Cardiac muscle cell (in vitro differentiated cells and primary cell): Measurements from ENCODE around the gene AHCYL1. TPM values are rescaled to one million over a fixed set of nuclear protein-coding genes. Genes with fewer than 3 reads are reported as not detected.

Source experiments
- DNase-seq, 2 donors: peaks; one replicate each; pipeline versions ENCODE4 v3.0.0 to v3.0.0-alpha.2; 2010 to 2017; ENCODE audit warnings: low read depth in 1 of 2, low spot score in 1 of 2
- H3K27ac ChIP-seq: fragments of 200-600 bp; sonication (generic); 2 replicates; pipeline ENCODE4 v1.5.1; 2016
- H3K27me3 ChIP-seq: fragments of 200-600 bp; sonication (generic); 2 replicates; pipeline ENCODE4 v1.6.0; 2016; ENCODE audit warnings: control low read depth
- H3K36me3 ChIP-seq: fragments of 200-600 bp; sonication (generic); 2 replicates; pipeline ENCODE4 v1.5.1; 2016; ENCODE audit warnings: control low read depth
- H3K4me1 ChIP-seq: fragments of 200-600 bp; sonication (generic); 2 replicates; pipeline ENCODE4 v1.8.1; 2017; ENCODE audit warnings: low read depth, mild to moderate bottlenecking, mixed run types
- H3K4me3 ChIP-seq: fragments of 200-600 bp; sonication (generic); 2 replicates; pipeline ENCODE4 v1.5.1; 2016; ENCODE audit warnings: mild to moderate bottlenecking
- H3K9me3 ChIP-seq: fragments of 200-600 bp; sonication (generic); 2 replicates; pipeline ENCODE4 v1.5.1; 2017; ENCODE audit warnings: low read depth, mild to moderate bottlenecking, control low read depth
- CTCF ChIP-seq: IDR thresholded peaks from 2 replicates; pipeline ENCODE4 v1.5.1; 2012; ENCODE audit warnings: low read depth, mild to moderate bottlenecking, low read length
- polyA plus RNA-seq: library from polyadenylated mRNA; unstranded; fragments of >200 nt; fragmentation: Nextera tagmentation; extraction: Ambion mirVana; gene quantifications from 2 replicates; pipeline ENCODE4 v1.2.1, GENCODE V29; 2016
- total RNA-seq: library from RNA; depleted of rRNA; stranded (reverse); fragments of >200 nt; gene quantifications from 2 replicates; pipeline ENCODE4 v1.2.3, GENCODE V29; 2016

Gene AHCYL1
- total and polyA plus RNA-seq, 2 experiments from 2014 or later: 49.0 to 82.7 TPM

- peaks cover 31% of the 10 kb centered on the region for H3K36me3 ChIP-seq
- H3K9me3 ChIP-seq: no peaks in the 10 kb centered on the region
- no peak overlapping the region for H3K4me3 ChIP-seq
- no peak for DNase-seq
- H3K27ac ChIP-seq: peak overlapping the region; percentile 51
- H3K27me3 ChIP-seq: no peaks in the 10 kb centered on the region
- no peak for TF ChIP-seq CTCF
- no peaks in the 10 kb centered on the region for H3K4me1 ChIP-seq
These were observed 74.0 kb downstream of the AHCYL1 start for GRCh38 chr1:110058591-110058990.

GRCh38 chr1:110059133-110059863 lies 74.7 kb downstream of the AHCYL1 start:
- peaks cover 30% of the 10 kb centered on the region for H3K36me3 ChIP-seq
- TF ChIP-seq CTCF: no peak
- no peaks in the 10 kb centered on the region for H3K4me1 ChIP-seq
- H3K9me3 ChIP-seq: no peaks in the 10 kb centered on the region
- no peaks in the 10 kb centered on the region for H3K27me3 ChIP-seq
- H3K27ac ChIP-seq: peak overlapping the region; percentile 51
- no peak overlapping the region for H3K4me3 ChIP-seq
- DNase-seq: peak in 1 of 2 donors; percentile 49

GRCh38 chr1:110060034-110060661 lies 75.6 kb downstream of the AHCYL1 start:
- H3K9me3 ChIP-seq: no peaks in the 10 kb centered on the region
- H3K27ac ChIP-seq: no peak overlapping the region
- H3K4me1 ChIP-seq: no peaks in the 10 kb centered on the region
- peaks cover 5% of the 10 kb centered on the region for H3K27me3 ChIP-seq
- peaks cover 21% of the 10 kb centered on the region for H3K36me3 ChIP-seq
- peak; percentile 38 to 44 for DNase-seq
- no peak overlapping the region for H3K4me3 ChIP-seq
- peak; percentile 75 for TF ChIP-seq CTCF

- no peak for DNase-seq
- Histone ChIP-seq H3K4me1 (no peaks in the 10 kb centered on the region), H3K4me3 (no peak overlapping the region), H3K27me3 (peaks cover 10% of the 10 kb centered on the region), H3K9me3 (no peaks in the 10 kb centered on the region), H3K36me3 (peaks cover 16% of the 10 kb centered on the region), H3K27ac (no peak overlapping the region)
- TF ChIP-seq CTCF: no peak
These were observed 76.1 kb downstream of the AHCYL1 start for GRCh38 chr1:110060662-110061060.

GRCh38 chr1:110061341-110061740 lies 76.8 kb downstream of the AHCYL1 start:
- no peak overlapping the region for H3K4me3 ChIP-seq
- H3K27ac ChIP-seq: no peak overlapping the region
- DNase-seq: no peak
- H3K27me3 ChIP-seq: peaks cover 17% of the 10 kb centered on the region
- no peaks in the 10 kb centered on the region for H3K4me1 ChIP-seq
- peaks cover 10% of the 10 kb centered on the region for H3K36me3 ChIP-seq
- no peak for TF ChIP-seq CTCF
- H3K9me3 ChIP-seq: no peaks in the 10 kb centered on the region
